Breast epithelium (tissue), 4 donors: Measurements from ENCODE around the gene SYN1. TPM values are rescaled to one million over a fixed set of nuclear protein-coding genes. Genes with fewer than 3 reads are reported as not detected.

Experiments used
- DNase-seq, 2 donors: peaks; one replicate each; pipeline ENCODE4 v3.0.0-alpha.2; 2019; ENCODE audit warnings: low spot score in 2 of 2
- H3K27ac ChIP-seq, 2 donors: fragments of 200-600 bp; sonication (generic) in 1 of 2; one replicate each; pipeline ENCODE4 v1.5.1; 2016 to 2019; ENCODE audit warnings: mild to moderate bottlenecking in 1 of 2
- H3K27me3 ChIP-seq, 2 donors: fragments of 200-600 bp; sonication (generic) in 1 of 2; one replicate each; pipeline versions ENCODE4 v1.5.1 to v1.6.0; 2017 to 2019; ENCODE audit warnings: control low read depth in 1 of 2, mild to moderate bottlenecking in 1 of 2
- H3K36me3 ChIP-seq: fragments of 200-600 bp; one replicate; pipeline ENCODE4 v1.5.1; 2019
- H3K4me1 ChIP-seq, 2 donors: fragments of 200-600 bp; sonication (generic); one replicate each; pipeline ENCODE4 v1.5.1; 2016 to 2019; ENCODE audit warnings: control low read depth in 1 of 2
- H3K4me3 ChIP-seq, 3 donors: fragments of 200-600 bp; sonication (generic); 1 replicate in 2 of 3; 2 replicates in 1 of 3; pipeline ENCODE4 v1.5.1; 2016 to 2019; ENCODE audit warnings: mild to moderate bottlenecking in 3 of 3, moderate library complexity in 2 of 3
- H3K9me3 ChIP-seq, 2 donors: fragments of 200-600 bp; sonication (generic) in 1 of 2; one replicate each; pipeline ENCODE4 v1.5.1; 2016 to 2019; ENCODE audit warnings: control low read depth in 1 of 2
- CTCF ChIP-seq, 3 donors: fragments of 450-650 bp; IDR thresholded peaks; one replicate each; pipeline ENCODE4 v1.5.1; 2016 to 2017; ENCODE audit warnings: antibody characterized with exemption in 3 of 3, mild to moderate bottlenecking in 3 of 3, moderate library complexity in 3 of 3
- POLR2A ChIP-seq: fragments of 450-650 bp; IDR thresholded peaks from one replicate; pipeline ENCODE4 v1.6.1; 2016; ENCODE audit warnings: antibody characterized with exemption, mild to moderate bottlenecking, moderate library complexity
- POLR2AphosphoS5 ChIP-seq, 3 donors: sonication (generic); formaldehyde crosslinking; IDR thresholded peaks; one replicate each; pipeline ENCODE4 v1.6.1; 2017; ENCODE audit warnings: antibody characterized with exemption in 3 of 3
- intact Hi-C: fragments of 100-400 bp; cut with DNase I; formaldehyde crosslinking; loops from one replicate; pipeline ENCODE4 v1.15.1; 2023; ENCODE audit warnings: low total_unique reads
- total RNA-seq, 3 donors: library from RNA; depleted of rRNA; stranded (reverse); fragments of >200 nt; gene quantifications; one replicate each; pipeline ENCODE4 v1.1.0, GENCODE V29; 2016

Gene SYN1
- total RNA-seq, 3 donors from 2014 or later, result not detected

GRCh38 chrX:47620303-47620685 is 637 bp upstream of the SYN1 start:
- Histone ChIP-seq H3K4me1 (no peaks in the 10 kb centered on the region), H3K27ac (no peak overlapping the region), H3K36me3 (no peaks in the 10 kb centered on the region), H3K9me3 (no peaks in the 10 kb centered on the region), H3K27me3 (peaks cover 0 to 34% of the 10 kb centered on the region in 2 donors), H3K4me3 (no peak overlapping the region)
- intact Hi-C loops, result loop anchor here (10.0 kb wide), 1 partner anchor 45 kb away; no protein-coding TSS in a partner anchor
- no peak for TF ChIP-seq POLR2AphosphoS5 (IDR thresholded peaks at IDR 0.05)
- TF ChIP-seq POLR2A, result no peak
- TF ChIP-seq CTCF (IDR thresholded peaks at IDR 0.05), result no peak
- no peak for DNase-seq

GRCh38 chrX:47618923-47619485 is 653 bp downstream of the SYN1 start:
- H3K27me3 ChIP-seq, result peaks cover 0 to 41% of the 10 kb centered on the region in 2 donors
- no peak for DNase-seq
- H3K4me1 ChIP-seq, result no peaks in the 10 kb centered on the region
- H3K27ac ChIP-seq, result no peak overlapping the region
- peaks cover 0 to 2% of the 10 kb centered on the region in 2 donors for H3K9me3 ChIP-seq
- H3K36me3 ChIP-seq, result no peaks in the 10 kb centered on the region
- no peak for TF ChIP-seq POLR2AphosphoS5 (IDR thresholded peaks at IDR 0.05)
- no peak for TF ChIP-seq POLR2A
- no peak for TF ChIP-seq CTCF (IDR thresholded peaks at IDR 0.05)
- intact Hi-C loops, result no loop called here
- peak overlapping the region in 1 of 3 donors; percentile 62 for H3K4me3 ChIP-seq

DNA sequence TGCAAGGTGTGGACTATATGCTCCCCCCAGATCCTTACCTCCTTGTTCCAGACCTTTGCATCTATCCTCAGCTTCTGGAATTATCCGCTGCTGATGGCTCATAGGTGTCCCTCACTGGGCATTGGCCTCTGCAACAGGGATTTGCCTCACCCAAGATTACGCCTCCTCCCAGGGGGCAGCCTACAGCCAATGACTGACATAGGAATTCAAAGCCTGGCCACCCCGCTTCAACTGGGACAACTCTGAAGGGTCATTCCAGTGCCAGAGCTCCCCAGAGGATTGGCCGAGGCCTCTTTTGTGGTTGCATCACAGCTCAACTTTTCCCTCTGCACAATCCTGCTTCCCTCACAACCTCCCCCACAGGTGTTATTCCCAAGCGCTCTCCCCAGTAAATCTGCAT is 5.0 kb downstream of the SYN1 start:
- Histone ChIP-seq H3K27ac (no peak overlapping the region), H3K27me3 (peaks cover 0 to 45% of the 10 kb centered on the region in 2 donors), H3K9me3 (peaks cover 0 to 4% of the 10 kb centered on the region in 2 donors), H3K4me3 (no peak overlapping the region), H3K4me1 (no peaks in the 10 kb centered on the region), H3K36me3 (no peaks in the 10 kb centered on the region)
- TF ChIP-seq POLR2A (no peak), POLR2AphosphoS5 (IDR thresholded peaks at IDR 0.05) (no peak), CTCF (IDR thresholded peaks at IDR 0.05) (no peak)
- intact Hi-C loops, result no loop called here
- no peak for DNase-seq

DNA sequence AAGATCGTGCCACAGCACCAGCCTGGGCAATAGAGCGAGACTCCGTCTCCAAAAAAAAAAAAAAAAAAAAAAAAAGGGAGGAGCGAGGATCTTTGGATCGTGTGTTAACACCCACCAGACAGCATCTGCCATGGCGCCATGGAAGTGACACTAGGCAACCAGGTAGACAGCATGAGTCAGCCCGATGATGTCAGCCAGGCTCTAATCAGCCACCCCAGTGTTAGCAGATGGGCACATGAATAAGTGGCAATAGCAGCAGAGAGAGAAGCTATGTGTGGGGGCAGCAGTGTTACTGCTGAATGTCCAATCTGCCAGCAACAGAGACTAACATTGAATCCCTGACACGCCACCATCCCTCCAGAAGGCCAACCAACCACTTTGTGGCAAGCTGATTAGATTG is 6.6 kb downstream of the SYN1 start:
- no peak overlapping the region for H3K4me3 ChIP-seq
- H3K27me3 ChIP-seq, result peaks cover 0 to 49% of the 10 kb centered on the region in 2 donors
- H3K27ac ChIP-seq, result no peak overlapping the region
- H3K36me3 ChIP-seq, result no peaks in the 10 kb centered on the region
- intact Hi-C loops, result no loop called here
- TF ChIP-seq POLR2A (no peak), CTCF (IDR thresholded peaks at IDR 0.05) (no peak), POLR2AphosphoS5 (IDR thresholded peaks at IDR 0.05) (no peak)
- H3K4me1 ChIP-seq, result no peaks in the 10 kb centered on the region
- DNase-seq, result no peak
- peaks cover 0 to 4% of the 10 kb centered on the region in 2 donors for H3K9me3 ChIP-seq

DNA sequence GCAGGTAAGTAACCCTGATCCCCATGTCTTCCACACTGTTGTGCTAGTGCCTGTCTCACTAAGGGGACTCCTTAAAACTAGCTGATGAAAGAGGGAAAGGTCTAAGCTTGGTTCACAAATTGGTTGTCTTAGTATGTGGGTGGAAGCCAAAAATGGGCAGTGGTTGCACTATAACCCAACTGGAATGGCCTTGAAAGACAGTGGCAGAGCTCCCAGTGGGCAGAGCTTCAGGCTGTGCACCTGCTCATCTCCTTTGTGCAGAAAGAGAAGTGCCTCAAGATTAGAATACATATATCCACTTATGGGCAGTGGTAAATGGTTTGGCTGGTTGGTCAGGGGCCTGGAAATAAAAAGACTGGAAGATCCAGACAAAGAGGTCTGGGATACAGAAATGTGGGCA is 7.2 kb downstream of the SYN1 start:
- H3K27ac ChIP-seq, result no peak overlapping the region
- H3K9me3 ChIP-seq, result peaks cover 0 to 4% of the 10 kb centered on the region in 2 donors
- no peaks in the 10 kb centered on the region for H3K36me3 ChIP-seq
- no peaks in the 10 kb centered on the region for H3K4me1 ChIP-seq
- no peak overlapping the region for H3K4me3 ChIP-seq
- DNase-seq, result no peak
- intact Hi-C loops, result no loop called here
- TF ChIP-seq POLR2AphosphoS5 (IDR thresholded peaks at IDR 0.05) (no peak), POLR2A (no peak), CTCF (IDR thresholded peaks at IDR 0.05) (no peak)
- peaks cover 0 to 49% of the 10 kb centered on the region in 2 donors for H3K27me3 ChIP-seq
